Subcutaneous adipose tissue (tissue), 4 donors: ENCODE data around the gene SRP54. TPM values are rescaled to one million over a fixed set of nuclear protein-coding genes. Genes with fewer than 3 reads are reported as not detected.

ENCODE experiments used
- CTCF ChIP-seq: fragments of 450-650 bp; IDR thresholded peaks from one replicate; pipeline ENCODE4 v1.5.1; 2016; ENCODE audit warnings: low read depth, mild to moderate bottlenecking, control low read depth, antibody characterized with exemption, moderate library complexity
- total RNA-seq, 4 donors: library from RNA; depleted of rRNA; stranded (reverse); fragments of >200 nt; gene quantifications; one replicate each; pipeline ENCODE4 v1.1.0, GENCODE V29; 2016

Gene SRP54
- total RNA-seq, 4 donors from 2014 or later, result 39.2 to 51.8 (median 45.3) TPM

- no peak for TF ChIP-seq CTCF
Measured at GRCh38 chr14:35047976-35048513, 65.3 kb downstream of the SRP54 start.

GRCh38 chr14:35050652-35051051 is 67.9 kb downstream of the SRP54 start:
- no peak for TF ChIP-seq CTCF

- no peak for TF ChIP-seq CTCF
Measured at GRCh38 chr14:35051796-35052195, 69.0 kb downstream of the SRP54 start.

- TF ChIP-seq CTCF, result no peak
Measured at GRCh38 chr14:35052637-35053036, 69.8 kb downstream of the SRP54 start.

GRCh38 chr14:35068238-35069012 is 85.6 kb downstream of the SRP54 start:
- TF ChIP-seq CTCF, result no peak

GRCh38 chr14:35072226-35072625 is 89.4 kb downstream of the SRP54 start:
- no peak for TF ChIP-seq CTCF

GRCh38 chr14:35073486-35073885 is 90.7 kb downstream of the SRP54 start:
- no peak for TF ChIP-seq CTCF
